Mesothelial cell of epicardium (in vitro differentiated cells): ENCODE measurements around the gene PTAFR. TPM values are rescaled to one million over a fixed set of nuclear protein-coding genes. Genes with fewer than 3 reads are reported as not detected.

Experiments used
- DNase-seq, 2 experiments: peaks; one replicate each; pipeline ENCODE4 v3.0.0; 2021; ENCODE audit warnings: low spot score in 2 of 2; ENCODE audit not compliant: unreplicated experiment in 2 of 2
- H3K27ac Mint-ChIP-seq: 2 replicates; pipeline ENCODE4 v1.8.0; 2021; ENCODE audit warnings: mixed read lengths
- H3K27me3 Mint-ChIP-seq: 2 replicates; pipeline ENCODE4 v1.8.0; 2021; ENCODE audit warnings: low read depth, mixed read lengths
- H3K36me3 Mint-ChIP-seq: 2 replicates; pipeline ENCODE4 v1.8.0; 2021; ENCODE audit warnings: mixed read lengths
- H3K4me1 Mint-ChIP-seq: 2 replicates; pipeline ENCODE4 v1.8.0; 2021; ENCODE audit warnings: mixed read lengths
- H3K4me3 Mint-ChIP-seq: 2 replicates; pipeline ENCODE4 v1.8.0; 2021; ENCODE audit warnings: mild to moderate bottlenecking, moderate library complexity, mixed read lengths
- H3K9me3 Mint-ChIP-seq: 2 replicates; pipeline ENCODE4 v1.8.0; 2021; ENCODE audit warnings: mixed read lengths
- CTCF ChIP-seq: fragments of 200-600 bp; sonication (generic); IDR thresholded peaks from one replicate; pipeline ENCODE4 v1.5.0; 2021; ENCODE audit warnings: antibody characterized with exemption; ENCODE audit not compliant: unreplicated experiment
- total RNA-seq: library from RNA; stranded (reverse); gene quantifications from 3 replicates; pipeline ENCODE4 v1.2.1, GENCODE V29; 2021

Gene PTAFR
- total RNA-seq, 1 donor from 2014 or later, result 0.18 TPM

DNA sequence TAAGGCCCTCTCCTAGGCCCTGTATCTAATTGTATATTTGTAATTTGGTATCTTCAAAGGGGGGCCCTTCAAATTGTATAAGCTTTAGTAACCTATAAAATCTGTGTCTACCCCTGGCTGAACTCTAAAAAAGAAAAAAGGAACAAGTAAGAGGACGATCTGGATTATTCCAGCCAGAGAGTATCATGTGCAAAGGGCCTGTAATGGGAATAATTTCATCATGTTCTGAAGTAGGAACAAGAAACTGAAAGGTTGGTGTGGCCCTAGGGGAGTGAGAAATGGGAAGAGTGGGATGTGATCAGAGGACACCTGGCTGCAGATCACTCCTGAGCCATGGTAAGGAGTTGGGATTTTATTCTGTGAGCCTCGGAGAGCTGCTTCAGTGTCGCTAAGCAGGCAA is 14.7 kb downstream of the PTAFR start:
- H3K27me3 Mint-ChIP-seq, result no peaks in the 10 kb centered on the region
- no peaks in the 10 kb centered on the region for H3K9me3 Mint-ChIP-seq
- no peak overlapping the region for H3K27ac Mint-ChIP-seq
- H3K4me1 Mint-ChIP-seq, result peaks cover 6% of the 10 kb centered on the region
- H3K36me3 Mint-ChIP-seq, result no peaks in the 10 kb centered on the region
- no peak overlapping the region for H3K4me3 Mint-ChIP-seq
- no peak for TF ChIP-seq CTCF
- DNase-seq, result no peak

DNA sequence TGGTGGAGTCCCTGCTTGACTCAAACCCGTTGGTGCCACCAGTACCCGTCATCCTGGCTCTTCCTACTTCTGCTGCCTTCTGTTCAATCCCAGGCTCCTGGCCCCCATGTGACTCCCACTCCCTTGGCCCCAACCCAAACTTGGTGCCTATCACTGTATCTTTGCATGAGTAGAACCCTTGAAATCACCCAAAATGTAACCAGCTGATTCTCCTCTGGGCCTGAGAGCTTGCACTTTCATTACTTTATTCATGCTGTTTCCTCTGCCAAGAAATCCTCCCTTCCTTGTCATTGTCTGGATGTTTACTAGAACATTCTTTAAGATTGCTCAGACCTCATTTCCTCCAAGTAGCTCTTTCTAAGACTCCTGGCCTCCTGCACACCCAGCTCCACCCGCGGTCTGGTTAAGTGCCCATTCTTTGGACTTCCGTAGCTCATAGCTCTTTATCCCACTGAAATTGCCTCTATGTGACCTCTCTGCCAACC is 15.7 kb downstream of the PTAFR start:
- TF ChIP-seq CTCF, result no peak
- Mint-ChIP-seq H3K27me3 (no peaks in the 10 kb centered on the region), H3K36me3 (no peaks in the 10 kb centered on the region), H3K4me3 (no peak overlapping the region), H3K9me3 (no peaks in the 10 kb centered on the region), H3K27ac (no peak overlapping the region), H3K4me1 (peaks cover 6% of the 10 kb centered on the region)
- no peak for DNase-seq

GRCh38 chr1:28159680-28160079 is 16.8 kb downstream of the PTAFR start:
- Mint-ChIP-seq H3K4me3 (no peak overlapping the region), H3K27me3 (no peaks in the 10 kb centered on the region)
- DNase-seq, result no peak

GRCh38 chr1:28159243-28159642 is 17.2 kb downstream of the PTAFR start:
- Mint-ChIP-seq H3K9me3 (no peaks in the 10 kb centered on the region), H3K4me1 (peaks cover 6% of the 10 kb centered on the region), H3K27ac (no peak overlapping the region), H3K27me3 (no peaks in the 10 kb centered on the region), H3K4me3 (no peak overlapping the region), H3K36me3 (no peaks in the 10 kb centered on the region)
- DNase-seq, result no peak
- no peak for TF ChIP-seq CTCF

More at GRCh38 chr1:28159680-28160079, 16.8 kb downstream of the PTAFR start:
- Mint-ChIP-seq H3K4me1 (peaks cover 6% of the 10 kb centered on the region), H3K36me3 (no peaks in the 10 kb centered on the region), H3K27ac (no peak overlapping the region), H3K9me3 (no peaks in the 10 kb centered on the region)
- no peak for TF ChIP-seq CTCF

DNA sequence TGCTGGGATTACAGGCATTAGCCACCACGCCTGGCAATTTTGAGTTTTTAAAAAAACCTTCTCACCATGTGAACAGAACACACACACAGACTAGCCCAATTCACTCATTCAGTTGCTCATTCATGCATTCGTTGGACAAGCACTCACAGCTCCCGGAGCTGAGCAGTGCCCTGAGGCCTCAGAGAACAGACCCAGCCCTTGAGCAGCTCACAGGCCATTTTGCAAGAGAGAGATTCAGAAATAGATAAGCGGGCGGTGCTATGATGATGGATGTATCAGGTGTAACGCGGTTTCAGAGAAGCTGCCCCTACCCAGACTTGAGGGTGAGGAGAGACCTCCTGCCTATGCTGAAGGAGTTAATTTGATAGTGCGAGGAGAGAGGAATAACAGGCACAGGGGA is 18.6 kb downstream of the PTAFR start:
- no peak overlapping the region for H3K4me3 Mint-ChIP-seq
- H3K27me3 Mint-ChIP-seq, result no peaks in the 10 kb centered on the region
- TF ChIP-seq CTCF, result no peak
- no peak for DNase-seq
- H3K9me3 Mint-ChIP-seq, result no peaks in the 10 kb centered on the region
- H3K27ac Mint-ChIP-seq, result no peak overlapping the region
- H3K4me1 Mint-ChIP-seq, result peaks cover 4% of the 10 kb centered on the region
- no peaks in the 10 kb centered on the region for H3K36me3 Mint-ChIP-seq

- no peak for DNase-seq
- no peaks in the 10 kb centered on the region for H3K9me3 Mint-ChIP-seq
- no peak overlapping the region for H3K4me3 Mint-ChIP-seq
Observed at GRCh38 chr1:28156821-28157220, 19.7 kb downstream of the PTAFR start.

More at GRCh38 chr1:28156821-28157220, 19.7 kb downstream of the PTAFR start:
- Mint-ChIP-seq H3K4me1 (peaks cover 4% of the 10 kb centered on the region), H3K36me3 (no peaks in the 10 kb centered on the region), H3K27ac (no peak overlapping the region), H3K27me3 (no peaks in the 10 kb centered on the region)
- TF ChIP-seq CTCF, result no peak
